ENCODE measurements around the gene FYB2.

The FYB2 gene

GRCh38 chr1:56843544-56843943 is 24.3 kb upstream of the FYB2 start:
- H3K9me3 Mint-ChIP-seq, result no peaks in the 10 kb centered on the region
- no peak for DNase-seq (ENCODE audit: low spot score in 2 of 2)
- H3K36me3 Mint-ChIP-seq, result no peaks in the 10 kb centered on the region
- no peak overlapping the region for H3K27ac Mint-ChIP-seq
- ATAC-seq, result no peak
- H3K4me1 Mint-ChIP-seq, result no peaks in the 10 kb centered on the region
- H3K4me3 Mint-ChIP-seq, result no peak overlapping the region

- no peaks in the 10 kb centered on the region for H3K9me3 Mint-ChIP-seq
- no peak for DNase-seq (ENCODE audit: low spot score in 2 of 2)
- no peak overlapping the region for H3K4me3 Mint-ChIP-seq
- ATAC-seq, result no peak
- H3K4me1 Mint-ChIP-seq, result no peaks in the 10 kb centered on the region
- no peak overlapping the region for H3K27ac Mint-ChIP-seq
- H3K36me3 Mint-ChIP-seq, result no peaks in the 10 kb centered on the region
Observed at GRCh38 chr1:56838759-56839158, 19.6 kb upstream of the FYB2 start.

- Mint-ChIP-seq H3K4me1 (peaks cover 1% of the 10 kb centered on the region), H3K9me3 (no peaks in the 10 kb centered on the region), H3K4me3 (no peak overlapping the region), H3K36me3 (no peaks in the 10 kb centered on the region), H3K27ac (no peak overlapping the region)
- no peak for ATAC-seq
- DNase-seq (ENCODE audit: low spot score in 2 of 2), result no peak
Observed at GRCh38 chr1:56837244-56837939, 18.2 kb upstream of the FYB2 start.

GRCh38 chr1:56836359-56836758 is 17.2 kb upstream of the FYB2 start:
- no peak for ATAC-seq
- DNase-seq (ENCODE audit: low spot score in 2 of 2), result no peak
- H3K4me3 Mint-ChIP-seq, result no peak overlapping the region

GRCh38 chr1:56835657-56836056 is 16.5 kb upstream of the FYB2 start:
- H3K36me3 Mint-ChIP-seq, result no peaks in the 10 kb centered on the region
- H3K27ac Mint-ChIP-seq, result no peak overlapping the region
- DNase-seq (ENCODE audit: low spot score in 2 of 2), result no peak
- H3K4me3 Mint-ChIP-seq, result no peak overlapping the region
- peaks cover 12% of the 10 kb centered on the region for H3K4me1 Mint-ChIP-seq
- no peaks in the 10 kb centered on the region for H3K9me3 Mint-ChIP-seq
- ATAC-seq, result no peak

More at GRCh38 chr1:56836359-56836758, 17.2 kb upstream of the FYB2 start:
- Mint-ChIP-seq H3K27ac (no peak overlapping the region), H3K9me3 (no peaks in the 10 kb centered on the region), H3K36me3 (no peaks in the 10 kb centered on the region), H3K4me1 (peaks cover 12% of the 10 kb centered on the region)

- H3K4me3 Mint-ChIP-seq, result no peak overlapping the region
- no peak for ATAC-seq
- no peaks in the 10 kb centered on the region for H3K36me3 Mint-ChIP-seq
- H3K4me1 Mint-ChIP-seq, result peaks cover 12% of the 10 kb centered on the region
- no peak overlapping the region for H3K27ac Mint-ChIP-seq
- DNase-seq (ENCODE audit: low spot score in 2 of 2), result no peak
- no peaks in the 10 kb centered on the region for H3K9me3 Mint-ChIP-seq
Observed at GRCh38 chr1:56834137-56834900, 15.1 kb upstream of the FYB2 start.

GRCh38 chr1:56833088-56833487 is 13.9 kb upstream of the FYB2 start:
- H3K9me3 Mint-ChIP-seq, result no peaks in the 10 kb centered on the region
- H3K27ac Mint-ChIP-seq, result no peak overlapping the region
- H3K4me1 Mint-ChIP-seq, result peaks cover 12% of the 10 kb centered on the region
- no peak overlapping the region for H3K4me3 Mint-ChIP-seq
- DNase-seq (ENCODE audit: low spot score in 2 of 2), result no peak
- ATAC-seq, result no peak
- no peaks in the 10 kb centered on the region for H3K36me3 Mint-ChIP-seq

- no peak overlapping the region for H3K27ac Mint-ChIP-seq
- DNase-seq (ENCODE audit: low spot score in 2 of 2) (peak; percentile 54 to 70), ATAC-seq (peak; percentile 53)
- H3K4me3 Mint-ChIP-seq, result no peak overlapping the region
- H3K4me1 Mint-ChIP-seq, result peaks cover 12% of the 10 kb centered on the region
- no peaks in the 10 kb centered on the region for H3K36me3 Mint-ChIP-seq
- no peaks in the 10 kb centered on the region for H3K9me3 Mint-ChIP-seq
Observed at GRCh38 chr1:56831871-56832693, 12.9 kb upstream of the FYB2 start.

GRCh38 chr1:56830052-56830451 is 10.8 kb upstream of the FYB2 start:
- no peak overlapping the region for H3K4me3 Mint-ChIP-seq
- DNase-seq (ENCODE audit: low spot score in 2 of 2) (no peak), ATAC-seq (no peak)
- H3K4me1 Mint-ChIP-seq, result peaks cover 12% of the 10 kb centered on the region
- no peak overlapping the region for H3K27ac Mint-ChIP-seq
- H3K36me3 Mint-ChIP-seq, result no peaks in the 10 kb centered on the region
- no peaks in the 10 kb centered on the region for H3K9me3 Mint-ChIP-seq

- H3K4me1 Mint-ChIP-seq, result peaks cover 12% of the 10 kb centered on the region
- ATAC-seq, result no peak
Observed at GRCh38 chr1:56827711-56828110, 8.5 kb upstream of the FYB2 start.

GRCh38 chr1:56825436-56825835 is 6.2 kb upstream of the FYB2 start:
- Mint-ChIP-seq H3K27ac (no peak overlapping the region), H3K4me1 (no peaks in the 10 kb centered on the region)
- no peak for ATAC-seq

More at GRCh38 chr1:56827711-56828110, 8.5 kb upstream of the FYB2 start:
- Mint-ChIP-seq H3K27ac (no peak overlapping the region), H3K36me3 (no peaks in the 10 kb centered on the region), H3K9me3 (no peaks in the 10 kb centered on the region), H3K4me3 (no peak overlapping the region)
- DNase-seq (ENCODE audit: low spot score in 2 of 2), result no peak

GRCh38 chr1:56824938-56825337 is 5.7 kb upstream of the FYB2 start:
- ATAC-seq (no peak), DNase-seq (ENCODE audit: low spot score in 2 of 2) (no peak)
- Mint-ChIP-seq H3K9me3 (no peaks in the 10 kb centered on the region), H3K4me1 (no peaks in the 10 kb centered on the region), H3K4me3 (no peak overlapping the region), H3K27ac (no peak overlapping the region), H3K36me3 (no peaks in the 10 kb centered on the region)

More at GRCh38 chr1:56825436-56825835, 6.2 kb upstream of the FYB2 start:
- Mint-ChIP-seq H3K9me3 (no peaks in the 10 kb centered on the region), H3K4me3 (no peak overlapping the region), H3K36me3 (no peaks in the 10 kb centered on the region)
- DNase-seq (ENCODE audit: low spot score in 2 of 2), result no peak

- Mint-ChIP-seq H3K27ac (no peak overlapping the region), H3K4me1 (no peaks in the 10 kb centered on the region), H3K9me3 (no peaks in the 10 kb centered on the region), H3K36me3 (no peaks in the 10 kb centered on the region), H3K4me3 (no peak overlapping the region)
- DNase-seq (ENCODE audit: low spot score in 2 of 2), result no peak
- ATAC-seq, result no peak
Observed at GRCh38 chr1:56824271-56824670, 5.1 kb upstream of the FYB2 start.

- Mint-ChIP-seq H3K36me3 (no peaks in the 10 kb centered on the region), H3K9me3 (no peaks in the 10 kb centered on the region)
Observed at GRCh38 chr1:56821462-56821797, 2.2 kb upstream of the FYB2 start.

GRCh38 chr1:56820755-56821461 is 1.7 kb upstream of the FYB2 start:
- no peak overlapping the region for H3K4me3 Mint-ChIP-seq
- H3K9me3 Mint-ChIP-seq, result no peaks in the 10 kb centered on the region
- H3K4me1 Mint-ChIP-seq, result no peaks in the 10 kb centered on the region
- peak; percentile 65 to 86 for DNase-seq (ENCODE audit: low spot score in 2 of 2)
- H3K36me3 Mint-ChIP-seq, result no peaks in the 10 kb centered on the region
- peak; percentile 62 for ATAC-seq
- H3K27ac Mint-ChIP-seq, result no peak overlapping the region

More at GRCh38 chr1:56821462-56821797, 2.2 kb upstream of the FYB2 start:
- Mint-ChIP-seq H3K27ac (no peak overlapping the region), H3K4me3 (no peak overlapping the region), H3K4me1 (no peaks in the 10 kb centered on the region)
- ATAC-seq (no peak), DNase-seq (ENCODE audit: low spot score in 2 of 2) (no peak)
